ENCODE measurements around the gene SMAD3. TPM values are rescaled to one million over a fixed set of nuclear protein-coding genes. Genes with fewer than 3 reads are reported as not detected.

The SMAD3 gene
- polyA plus RNA-seq, 5 donors, result 40.4 to 54.0 (median 46.2) TPM

GRCh38 chr15:67161412-67161811 lies 96.0 kb downstream of the SMAD3 start:
- DNase-seq, result no peak

- DNase-seq, result no peak
These were observed 96.5 kb downstream of the SMAD3 start for GRCh38 chr15:67161881-67162280.

GRCh38 chr15:67163180-67163579 lies 97.8 kb downstream of the SMAD3 start:
- DNase-seq, result no peak

GRCh38 chr15:67164401-67164791 lies 99.0 kb downstream of the SMAD3 start:
- DNase-seq, result no peak

- no peak for DNase-seq
These were observed 99.4 kb downstream of the SMAD3 start for GRCh38 chr15:67164811-67165253.

- no peak for DNase-seq
These were observed 100.2 kb downstream of the SMAD3 start for GRCh38 chr15:67165254-67166253.

- no peak for DNase-seq
These were observed 101.0 kb downstream of the SMAD3 start for GRCh38 chr15:67166280-67167009.

GRCh38 chr15:67167091-67167490 lies 101.7 kb downstream of the SMAD3 start:
- no peak for DNase-seq

GRCh38 chr15:67168694-67169093 lies 103.3 kb downstream of the SMAD3 start:
- DNase-seq, result no peak

GRCh38 chr15:67170143-67170925 lies 104.9 kb downstream of the SMAD3 start:
- no peak for DNase-seq

- DNase-seq, result no peak
These were observed 106.1 kb downstream of the SMAD3 start for GRCh38 chr15:67171471-67171870.

- DNase-seq, result no peak
These were observed 106.8 kb downstream of the SMAD3 start for GRCh38 chr15:67172172-67172571.

GRCh38 chr15:67173005-67173404 lies 107.6 kb downstream of the SMAD3 start:
- DNase-seq, result no peak

GRCh38 chr15:67173786-67174185 lies 108.4 kb downstream of the SMAD3 start:
- DNase-seq, result no peak

GRCh38 chr15:67174446-67174845 lies 109.0 kb downstream of the SMAD3 start:
- no peak for DNase-seq

GRCh38 chr15:67174864-67175573 lies 109.6 kb downstream of the SMAD3 start:
- no peak for DNase-seq

- DNase-seq, result peak in 1 of 2 donors; percentile 68
These were observed 110.3 kb downstream of the SMAD3 start for GRCh38 chr15:67175643-67176071.

GRCh38 chr15:67176195-67176971 lies 111.0 kb downstream of the SMAD3 start:
- DNase-seq, result no peak

GRCh38 chr15:67177752-67178151 lies 112.3 kb downstream of the SMAD3 start:
- peak; percentile 76 to 82 for DNase-seq

- DNase-seq, result peak; percentile 61 to 64
These were observed 113.3 kb downstream of the SMAD3 start for GRCh38 chr15:67178569-67179210.
